HPDE6-E6E7 (cell line): ENCODE results near the gene RFPL2.
"Not testable (repeated sequence)": the region's sequence is repeated elsewhere in the genome, so short reads cannot be mapped to it uniquely, and the experiment has no call there.

ENCODE experiments used
- DNase-seq: peaks from one replicate; pipeline ENCODE4 v3.0.0; 2011; ENCODE audit warnings: missing footprints; ENCODE audit errors: extremely low spot score

The RFPL2 gene

GRCh38 chr22:32164075-32164860, 40.6 kb downstream of the RFPL2 start:
- DNase-seq: no peak

GRCh38 chr22:32160411-32160810, 44.5 kb downstream of the RFPL2 start:
- DNase-seq: not testable (repeated sequence)

- no peak for DNase-seq
Measured at GRCh38 chr22:32158712-32159533, 46.0 kb downstream of the RFPL2 start, which contains the start of gene C22orf42. Gene C22orf42 (minus strand): TSS chr22:32159303. CDS start chr22:32159215, 88 bp downstream.

- DNase-seq: not testable (repeated sequence)
Measured at GRCh38 chr22:32157632-32158031, 47.2 kb downstream of the RFPL2 start.

- not testable (repeated sequence) for DNase-seq
Measured at GRCh38 chr22:32154727-32155126, 50.1 kb downstream of the RFPL2 start.

GRCh38 chr22:32151641-32152040, 53.2 kb downstream of the RFPL2 start:
- not testable (repeated sequence) for DNase-seq

- DNase-seq: not testable (repeated sequence)
Measured at GRCh38 chr22:32150647-32151046, 54.2 kb downstream of the RFPL2 start.

- not testable (repeated sequence) for DNase-seq
Measured at GRCh38 chr22:32148372-32148771, 56.5 kb downstream of the RFPL2 start.

- not testable (repeated sequence) for DNase-seq
Measured at GRCh38 chr22:32147128-32147527, 57.7 kb downstream of the RFPL2 start.

- no peak for DNase-seq
Measured at GRCh38 chr22:32144496-32145274, 60.2 kb downstream of the RFPL2 start.

- DNase-seq: no peak
Measured at GRCh38 chr22:32142600-32142999, 62.3 kb downstream of the RFPL2 start.

GRCh38 chr22:32140688-32141087, 64.2 kb downstream of the RFPL2 start:
- not testable (repeated sequence) for DNase-seq
